K562 (cell line): ENCODE measurements around the gene CUL9. TPM values are rescaled to one million over a fixed set of nuclear protein-coding genes. Genes with fewer than 3 reads are reported as not detected.

Source experiments
- ATAC-seq: fragments of 200-7000 bp; cut with Tn5 transposase; 3 replicates; pipeline ENCODE4 v1.9.1; 2020; ENCODE audit warnings: moderate library complexity
- BruUV-seq: library from RNA; stranded (reverse); fragments of 400-500 nt; replicated peaks from 2 replicates; lab custom pipeline; 2021; lab: Mats Ljungman, UMichigan
- CTCF ChIA-PET: fragments of 300-600 bp; formaldehyde crosslinking; extraction: SDS; loops from one replicate; lab custom pipeline; 2021; ENCODE audit warnings: low intra/inter-chr PET ratio; lab: Yijun Ruan, JAX
- POLR2A ChIA-PET: fragments of 300-600, 350-650 bp; sonication (Branson Sonifier 250); formaldehyde crosslinking; extraction: SDS; loops from one replicate; lab custom pipeline; 2021; ENCODE audit warnings: antibody characterized with exemption, inconsistent platforms; lab: Yijun Ruan, JAX
- DNase-seq, 4 experiments: peaks; one replicate each; pipeline versions ENCODE4 v3.0.0 to v3.0.0-alpha.2; 2011 to 2018; ENCODE audit warnings: low spot score in 3 of 4, mixed read lengths in 3 of 4; ENCODE audit errors: extremely low read depth in 1 of 4
- FAIRE-seq: peaks from 2 replicates; lab custom pipeline; 2011; peaks lifted over from hg19 to GRCh38; lab: Jason Lieb, UNC
- H2AFZ ChIP-seq: 2 replicates; pipeline ENCODE4 v1.6.0; 2011; ENCODE audit warnings: low read depth, low read length, control low read depth, inconsistent platforms
- H3K27ac ChIP-seq: fragments of 200-600 bp; 3 replicates; pipeline ENCODE4 v1.8.0; 2011; ENCODE audit warnings: low read depth, mild to moderate bottlenecking, control low read depth, inconsistent platforms, low read length, moderate library complexity, mixed read lengths; ENCODE audit errors: extremely low read depth
- H3K27me3 ChIP-seq, 2 experiments: fragments of 300-600 bp in 1 of 2; 2 replicates in 1 of 2; 3 replicates in 1 of 2; pipeline versions ENCODE4 v1.6.0 to v1.8.0; 2011; ENCODE audit warnings: inconsistent platforms in 2 of 2, low read length in 2 of 2, mild to moderate bottlenecking in 1 of 2, mixed read lengths in 1 of 2, moderate library complexity in 1 of 2; ENCODE audit not compliant: control insufficient read depth in 2 of 2, insufficient read depth in 2 of 2
- H3K36me3 ChIP-seq: fragments of 300-600 bp; 3 replicates; pipeline ENCODE4 v1.8.0; 2011; ENCODE audit warnings: mild to moderate bottlenecking, low read length, inconsistent platforms; ENCODE audit not compliant: control insufficient read depth, insufficient read depth
- H3K4me1 ChIP-seq, 2 experiments: fragments of 200-600 bp in 1 of 2; replicated peaks in 1 of 2; 2 replicates in 1 of 2; 3 replicates in 1 of 2; pipeline versions ENCODE4 v1.5.1 to v1.8.0; 2011; ENCODE audit warnings: inconsistent platforms in 2 of 2, low read length in 2 of 2, mild to moderate bottlenecking in 1 of 2, mixed read lengths in 1 of 2, moderate library complexity in 1 of 2; ENCODE audit not compliant: control insufficient read depth in 2 of 2, insufficient read depth in 2 of 2
- H3K4me2 ChIP-seq: 2 replicates; pipeline ENCODE4 v1.6.1; 2011; ENCODE audit warnings: low read length, control low read depth, inconsistent platforms, mixed read lengths; ENCODE audit not compliant: insufficient read depth
- H3K4me3 ChIP-seq: fragments of 200-600 bp; sonication (generic), shearing (Covaris generic); 2 replicates; pipeline ENCODE4 v1.5.1; 2016; ENCODE audit warnings: control low read depth, inconsistent platforms
- H3K79me2 ChIP-seq: fragments of 200-600 bp; 3 replicates; pipeline ENCODE4 v1.8.0; 2011; ENCODE audit warnings: low read length, inconsistent platforms; ENCODE audit not compliant: control insufficient read depth, insufficient read depth
- H3K9ac ChIP-seq, 2 experiments: 2 replicates each; pipeline versions ENCODE4 v1.6.0 to v1.6.1; 2011; ENCODE audit warnings: low read depth in 2 of 2, low read length in 2 of 2, control low read depth in 1 of 2, inconsistent platforms in 1 of 2, mild to moderate bottlenecking in 1 of 2, mixed read lengths in 1 of 2; ENCODE audit not compliant: insufficient read depth in 1 of 2
- H3K9me1 ChIP-seq: one replicate; pipeline ENCODE4 v1.6.0; 2011; ENCODE audit warnings: inconsistent platforms, mild to moderate bottlenecking, low read length, moderate library complexity; ENCODE audit not compliant: control insufficient read depth, insufficient read depth
- H3K9me3 ChIP-seq: replicated peaks from 2 replicates; pipeline ENCODE4 v1.5.1; 2011; ENCODE audit warnings: low read depth, low read length, inconsistent platforms; ENCODE audit not compliant: control insufficient read depth, insufficient read depth
- H4K20me1 ChIP-seq: replicated peaks from 2 replicates; pipeline ENCODE4 v1.6.1; 2011; ENCODE audit warnings: low read length, inconsistent platforms, mixed read lengths; ENCODE audit not compliant: control insufficient read depth, insufficient read depth
- IRF2 ChIP-seq: sonication (generic); formaldehyde crosslinking; IDR thresholded peaks from 2 replicates; pipeline ENCODE4 v1.8.1; 2022; ENCODE audit warnings: mild to moderate bottlenecking, missing genetic modification reagents
- IRF9 ChIP-seq: fragments of 450-650 bp; IDR thresholded peaks from 2 replicates; pipeline ENCODE4 v1.6.1; 2016; ENCODE audit warnings: missing biosample characterization, missing genetic modification characterization
- TAF15 ChIP-seq: fragments of 200-400 bp; formaldehyde crosslinking; IDR thresholded peaks from 2 replicates; pipeline ENCODE4 v1.6.1; 2017; ENCODE audit warnings: mild to moderate bottlenecking, low read depth, low read length, moderate library complexity
- TCF7 ChIP-seq: sonication (generic); IDR thresholded peaks from 2 replicates; pipeline ENCODE4 v1.6.1; 2016; ENCODE audit warnings: antibody characterized with exemption, borderline replicate concordance
- TEAD4 ChIP-seq, 2 experiments: sonication (generic) in 1 of 2; formaldehyde crosslinking in 1 of 2; IDR thresholded peaks; 2 replicates each; pipeline versions ENCODE4 v1.6.1 to v1.8.0; 2012 to 2022; ENCODE audit warnings: borderline replicate concordance in 1 of 2, inconsistent platforms in 1 of 2, low read length in 1 of 2, mild to moderate bottlenecking in 1 of 2, missing genetic modification reagents in 1 of 2
- USF2 ChIP-seq: sonication (generic); formaldehyde crosslinking; IDR thresholded peaks from 2 replicates; pipeline ENCODE4 v1.5.0; 2020; ENCODE audit warnings: missing genetic modification reagents
- WGBS: fragments of 100-300 bp; shearing (Covaris generic); methylation state at CpG from one replicate; pipeline ENCODE4 v1.1.6; 2016; ENCODE audit warnings: low coverage, mixed read lengths; ENCODE audit not compliant: insufficient coverage; ENCODE audit errors: missing lambda C conversion rate; 5-methylcytosine and 5-hydroxymethylcytosine counted together
- in situ Hi-C: fragments of 300-500 bp; cut with MboI; formaldehyde crosslinking; loops from 4 replicates; pipeline ENCODE4 v1.15.0; 2018; ENCODE audit warnings: inconsistent platforms, mixed read lengths
- intact Hi-C: fragments of 100-400 bp; cut with micrococcal nuclease; formaldehyde crosslinking; loops from 2 replicates; pipeline ENCODE4 v1.14.2; 2022
- polyA plus RNA-seq, 8 experiments: library from polyadenylated mRNA; depleted of rRNA in 4 of 8; stranded (reverse) in 5 of 8; unstranded in 3 of 8; fragments of >200 nt; fragmentation: Nextera tagmentation in 2 of 8; fragmentation: Illumina TruSeq in 1 of 8; extraction: Ambion mirVana in 2 of 8; extraction: Trizol in 1 of 8; gene quantifications; 2 replicates each; pipeline versions ENCODE4 v1.2.1 to v1.2.3, GENCODE V29; 2011 to 2014; ENCODE audit warnings: inconsistent platforms in 1 of 8, missing spikeins in 1 of 8
- total RNA-seq, 7 experiments: library from RNA; depleted of rRNA in 6 of 7; stranded (reverse); fragments of >200 nt in 6 of 7; fragmentation: Illumina TruSeq in 2 of 7; extraction: Trizol in 2 of 7; gene quantifications; 2 replicates each; pipeline versions ENCODE4 v1.2.1 to v1.2.3, GENCODE V29; 2011 to 2021; ENCODE audit warnings: low replicate concordance in 1 of 7

The CUL9 gene
- total and polyA plus RNA-seq, 9 of the 15 experiments (the other 6 are each of a cell fraction or from before 2014, with no cell fraction given), result 0.50 to 20.7 (median 6.6) TPM

- in situ Hi-C loops, result loop anchor here (5.0 kb wide), 1 partner anchor 232 kb away; no protein-coding TSS in a partner anchor
- 8% methylated on average over 4 of the region's 4 CpGs for WGBS
- Histone ChIP-seq H4K20me1 (peaks cover 4% of the 10 kb centered on the region; the same call in 1 of the 2 replicates), H2AFZ (no peak overlapping the region), H3K9ac (no peak overlapping the region), H3K4me3 (no peak overlapping the region), H3K9me1 (no peaks in the 10 kb centered on the region), H3K36me3 (no peaks in the 10 kb centered on the region), H3K4me2 (no peak overlapping the region), H3K79me2 (no peaks in the 10 kb centered on the region), H3K9me3 (no peaks in the 10 kb centered on the region), H3K27me3 (peaks cover 18 to 37% of the 10 kb centered on the region in 2 experiments), H3K27ac (no peak overlapping the region), H3K4me1 (peaks cover 0 to 22% of the 10 kb centered on the region in 2 experiments; a peak in 2 of 5 replicates)
- no peak for DNase-seq
- ATAC-seq, result no peak
- intact Hi-C loops, result loop anchor here (5.0 to 10.0 kb wide), 3 partner anchors 137 to 814 kb away; no protein-coding TSS in a partner anchor
- no TSS peak for BruUV-seq
- no peak for FAIRE-seq
- CTCF ChIA-PET, result no interaction called here
- POLR2A ChIA-PET, result no interaction called here
- TF ChIP-seq IRF2 (no peak), IRF9 (no peak), TEAD4 (IDR thresholded peaks at IDR 0.05; ENCODE audit: low read length) (no peak), TEAD4 (CRISPR knock-in tag; IDR thresholded peaks at IDR 0.05; ENCODE audit: borderline replicate concordance) (no peak), USF2 (no peak), TCF7 (no peak), TAF15 (no peak)
Observed at GRCh38 chr6:43260791-43261190, 78.8 kb downstream of the CUL9 start.
